ENCODE data around the gene PCNX2. TPM values are rescaled to one million over a fixed set of nuclear protein-coding genes. Genes with fewer than 3 reads are reported as not detected.
"Not testable (repeated sequence)": the region's sequence is repeated elsewhere in the genome, so short reads cannot be mapped to it uniquely, and the experiment has no call there.

PCNX2 gene
- total RNA-seq, 4 donors from 2014 or later: 7.3 to 16.6 (median 12.7) TPM

DNA sequence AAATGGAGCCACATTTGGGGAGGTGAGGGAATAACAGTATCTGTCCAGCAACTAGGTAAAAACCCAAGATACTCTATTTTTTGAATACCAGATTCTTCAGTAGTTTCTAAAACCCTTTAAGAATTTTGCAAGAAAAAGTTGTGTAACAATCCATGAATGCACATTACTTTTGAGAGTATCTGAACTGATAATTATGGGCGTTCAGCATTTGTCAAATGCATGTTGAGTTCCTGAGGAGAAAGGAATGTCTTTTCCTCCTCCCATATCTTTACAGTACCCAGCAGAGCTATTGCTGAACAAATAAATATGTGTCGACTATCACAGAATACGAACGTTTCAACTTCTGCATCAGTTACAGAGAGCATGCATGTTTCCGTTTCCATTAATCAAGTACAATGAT, 104.5 kb downstream of the PCNX2 start:
- DNase-seq (ENCODE audit: low spot score) (no peak), ATAC-seq (ENCODE audit: low FRiP score) (peak; percentile 19)
- TF ChIP-seq CTCF (IDR thresholded peaks at IDR 0.05): no peak

DNA sequence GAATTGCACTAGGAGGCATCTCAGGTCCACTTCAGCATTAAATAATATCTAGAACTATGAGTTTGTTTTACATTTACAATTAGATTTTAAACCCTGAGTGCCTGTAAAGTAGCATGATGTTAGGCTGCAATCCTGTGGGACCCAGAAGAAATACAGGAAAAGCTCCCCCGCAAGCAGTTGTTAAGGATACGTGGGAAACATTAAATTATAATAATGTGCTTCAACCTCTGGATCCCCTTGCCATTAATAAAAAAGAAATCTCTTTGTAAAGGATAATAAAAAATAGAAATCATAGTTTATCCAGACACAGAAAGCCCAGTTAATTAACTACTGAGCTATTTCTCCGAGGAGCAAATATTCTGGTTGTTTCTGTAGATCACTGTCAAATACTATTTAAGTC, 106.0 kb downstream of the PCNX2 start:
- DNase-seq (ENCODE audit: low spot score): no peak
- no peak for ATAC-seq (ENCODE audit: low FRiP score)
- TF ChIP-seq CTCF (IDR thresholded peaks at IDR 0.05): no peak

GRCh38 chr1:233188061-233188460, 107.5 kb downstream of the PCNX2 start:
- no peak for ATAC-seq (ENCODE audit: low FRiP score)
- DNase-seq (ENCODE audit: low spot score): no peak
- TF ChIP-seq CTCF (IDR thresholded peaks at IDR 0.05): no peak

- DNase-seq (ENCODE audit: low spot score): no peak
- TF ChIP-seq CTCF (IDR thresholded peaks at IDR 0.05): no peak
- no peak for ATAC-seq (ENCODE audit: low FRiP score)
Observed at GRCh38 chr1:233183226-233184020, 112.1 kb downstream of the PCNX2 start.

DNA sequence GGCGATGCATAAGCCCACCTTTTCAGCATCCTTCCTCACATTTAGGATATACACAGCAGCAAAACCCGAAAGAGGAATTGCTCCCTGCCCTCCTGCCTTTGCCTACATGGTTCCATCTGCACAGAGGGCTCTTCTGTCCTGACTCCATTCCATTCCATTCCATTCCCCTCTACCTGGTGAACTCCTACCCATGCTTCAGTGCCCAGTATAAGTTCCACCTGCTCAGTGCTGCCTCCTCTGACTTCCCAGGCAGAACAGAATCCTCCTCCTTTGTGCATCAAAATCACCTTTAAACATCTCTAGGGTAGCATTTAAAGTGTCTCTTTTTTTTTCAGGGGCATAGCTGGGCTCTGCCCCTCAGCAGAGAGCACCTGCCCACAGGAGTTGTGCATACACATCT, 112.9 kb downstream of the PCNX2 start:
- DNase-seq (ENCODE audit: low spot score): no peak
- TF ChIP-seq CTCF (IDR thresholded peaks at IDR 0.05): no peak
- no peak for ATAC-seq (ENCODE audit: low FRiP score)

DNA sequence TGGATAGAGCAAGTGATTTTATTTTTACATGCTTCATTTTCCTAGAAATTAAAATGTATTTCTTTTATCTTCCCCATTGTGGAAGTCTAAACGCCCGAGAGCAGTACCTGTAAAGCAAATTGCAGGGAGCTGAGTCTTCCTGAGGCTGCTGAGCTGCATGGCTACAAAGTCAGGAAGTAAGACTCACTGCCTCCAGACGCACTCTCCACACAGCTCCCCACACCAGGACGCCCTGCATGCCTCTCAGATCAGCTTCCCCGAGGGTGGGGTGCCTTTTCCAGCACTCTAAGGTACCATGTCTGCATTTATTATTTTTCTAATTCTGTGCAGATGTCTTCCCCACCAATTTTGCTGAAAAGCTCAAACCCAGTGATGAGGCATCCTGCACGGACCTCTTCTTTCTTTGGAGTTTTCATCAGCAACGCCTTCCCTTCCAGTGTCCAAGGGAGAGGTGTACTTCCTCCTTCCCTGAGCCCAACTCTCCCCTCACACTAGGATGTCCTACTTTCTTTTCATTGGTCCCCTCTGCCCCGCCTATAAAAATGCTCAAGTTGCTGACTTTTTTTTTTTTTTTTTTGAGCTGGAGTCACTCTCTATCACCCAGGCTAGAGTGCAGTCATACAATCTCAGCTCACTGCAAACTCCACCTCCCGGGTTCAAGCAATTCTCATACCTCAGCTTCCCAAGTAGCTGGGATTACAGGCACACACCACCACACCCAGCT, 114.7 kb downstream of the PCNX2 start:
- no peak for ATAC-seq (ENCODE audit: low FRiP score)
- TF ChIP-seq CTCF (IDR thresholded peaks at IDR 0.05): no peak
- no peak for DNase-seq (ENCODE audit: low spot score)

GRCh38 chr1:233179638-233180037, 115.9 kb downstream of the PCNX2 start:
- not testable (repeated sequence) for DNase-seq (ENCODE audit: low spot score); ATAC-seq (ENCODE audit: low FRiP score)
